ENCODE measurements around the gene DNAH7. TPM values are rescaled to one million over a fixed set of nuclear protein-coding genes. Genes with fewer than 3 reads are reported as not detected.

DNAH7 gene
- total and polyA plus RNA-seq, 10 of the 15 experiments (the other 5 are each of a cell fraction or from before 2014, with no cell fraction given): 0.05 to 0.61 (median 0.16) TPM

- ATAC-seq: no peak
- ChIA-PET CTCF (interaction anchor here (0.8 to 8.2 kb wide), 4 partner anchors 7 to 262 kb away, joined by 3 to 101 read pairs (median 40); partner anchors contain the start of gene DNAH7), SMC1A (ENCODE audit: uncharacterized antibody, unreplicated experiment) (interaction anchor here (0.6 to 11.8 kb wide), 5 partner anchors 25 to 740 kb away, joined by 3 to 248 read pairs (median 8); no protein-coding TSS in a partner anchor), RAD21 (ENCODE audit: unreplicated experiment) (interaction anchor here (0.8 to 8.0 kb wide), 5 partner anchors 159 to 378 kb away, joined by 3 to 211 read pairs (median 5); no protein-coding TSS in a partner anchor), POLR2A (interaction anchor here (1.0 kb wide), 2 partner anchors 26 to 499 kb away, joined by 3 to 4 read pairs; no protein-coding TSS in a partner anchor)
- no peaks in the 10 kb centered on the region for H3K79me2 ChIP-seq (ENCODE audit: control insufficient read depth, insufficient read depth, low read length)
- BruUV-seq (replicated peaks): no TSS peak
- 25% methylated on average over 1 of the region's 1 CpG for WGBS (ENCODE audit: insufficient coverage, insufficient replicate concordance, low lambda C conversion rate, missing lambda C conversion rate)
- no peak for DNase-seq (ENCODE audit: low read depth, low spot score)
- H3K4me2 ChIP-seq (ENCODE audit: control insufficient read depth, insufficient read depth): no peak overlapping the region
- no peak for TF ChIP-seq MXI1 (IDR thresholded peaks at IDR 0.05; ENCODE audit: low read depth, low read length)
- TF ChIP-seq CREM (IDR thresholded peaks at IDR 0.05; ENCODE audit: low read depth): no peak
- TF ChIP-seq POLR2A (IDR thresholded peaks at IDR 0.05; ENCODE audit: low read depth, low read length): no peak
- TF ChIP-seq, protein P1, sequence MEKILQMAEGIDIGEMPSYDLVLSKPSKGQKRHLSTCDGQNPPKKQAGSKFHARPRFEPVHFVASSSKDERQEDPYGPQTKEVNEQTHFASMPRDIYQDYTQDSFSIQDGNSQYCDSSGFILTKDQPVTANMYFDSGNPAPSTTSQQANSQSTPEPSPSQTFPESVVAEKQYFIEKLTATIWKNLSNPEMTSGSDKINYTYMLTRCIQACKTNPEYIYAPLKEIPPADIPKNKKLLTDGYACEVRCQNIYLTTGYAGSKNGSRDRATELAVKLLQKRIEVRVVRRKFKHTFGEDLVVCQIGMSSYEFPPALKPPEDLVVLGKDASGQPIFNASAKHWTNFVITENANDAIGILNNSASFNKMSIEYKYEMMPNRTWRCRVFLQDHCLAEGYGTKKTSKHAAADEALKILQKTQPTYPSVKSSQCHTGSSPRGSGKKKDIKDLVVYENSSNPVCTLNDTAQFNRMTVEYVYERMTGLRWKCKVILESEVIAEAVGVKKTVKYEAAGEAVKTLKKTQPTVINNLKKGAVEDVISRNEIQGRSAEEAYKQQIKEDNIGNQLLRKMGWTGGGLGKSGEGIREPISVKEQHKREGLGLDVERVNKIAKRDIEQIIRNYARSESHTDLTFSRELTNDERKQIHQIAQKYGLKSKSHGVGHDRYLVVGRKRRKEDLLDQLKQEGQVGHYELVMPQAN (conservative IDR thresholded peaks at IDR 0.05): no peak
- TF ChIP-seq SKIL (IDR thresholded peaks at IDR 0.05; ENCODE audit: low read depth, poor library complexity, severe bottlenecking): no peak
- TF ChIP-seq JUNB (IDR thresholded peaks at IDR 0.05): no peak
- TF ChIP-seq WRNIP1 (IDR thresholded peaks at IDR 0.05; ENCODE audit: borderline replicate concordance, low read depth, low read length): no peak
- TF ChIP-seq KAT2A (conservative IDR thresholded peaks at IDR 0.05; ENCODE audit: control insufficient read depth, low read depth, low read length): no peak
- no peak for TF ChIP-seq POU2F2 (IDR thresholded peaks at IDR 0.05; ENCODE audit: borderline replicate concordance, low read depth, low read length)
- intact Hi-C loops (cut with micrococcal nuclease; ENCODE audit: unreplicated experiment) (loop anchor here (5.0 kb wide), 1 partner anchor 57 kb away; no protein-coding TSS in a partner anchor), in situ Hi-C loops (cut with MboI) (no loop called here)
- H3K27me3 ChIP-seq (replicated peaks in 1 of 2; ENCODE audit: control insufficient read depth in 2 of 2, insufficient read depth in 2 of 2, low read length in 1 of 2): no peaks in the 10 kb centered on the region
- H2AFZ ChIP-seq (ENCODE audit: control insufficient read depth, low read depth, low read length): no peak overlapping the region
- no peaks in the 10 kb centered on the region for H3K9me3 ChIP-seq (replicated peaks; ENCODE audit: control insufficient read depth, insufficient read depth, low read length)
- FAIRE-seq: no peak
- H3K4me1 ChIP-seq (ENCODE audit: control insufficient read depth, insufficient read depth, low read length): peaks cover 14% of the 10 kb centered on the region
- no peak overlapping the region for H3K27ac ChIP-seq (ENCODE audit: control insufficient read depth, insufficient read depth)
- H4K20me1 ChIP-seq (ENCODE audit: control insufficient read depth, insufficient read depth): no peaks in the 10 kb centered on the region
- H3K4me3 ChIP-seq: no peak overlapping the region
- no peaks in the 10 kb centered on the region for H3K36me3 ChIP-seq (ENCODE audit: control insufficient read depth in 2 of 2, insufficient read depth in 2 of 2, low read length in 1 of 2)
- no peak overlapping the region for H3K9ac ChIP-seq (ENCODE audit: control insufficient read depth, insufficient read depth, low read length)
Observed at GRCh38 chr2:196075196-196075595, 6.6 kb upstream of the DNAH7 start.
